Stimulated activated naive CD4-positive, alpha-beta T cell treated with Interleukin-2 at 50 U/mL for 16 hours (primary cell): ENCODE results near the gene SYK.
"Not testable (repeated sequence)": the region's sequence is repeated elsewhere in the genome, so short reads cannot be mapped to it uniquely, and the experiment has no call there.

ENCODE experiments used
- DNase-seq: peaks from one replicate; lab custom pipeline; 2025; lab: John Stamatoyannopoulos, UW

The SYK gene

GRCh38 chr9:90795871-90796317, 5.7 kb upstream of the SYK start:
- no peak for DNase-seq

GRCh38 chr9:90799271-90799852, 2.3 kb upstream of the SYK start:
- DNase-seq, result no peak

- DNase-seq, result no peak
Measured at GRCh38 chr9:90801973-90802322, 329 bp downstream of the SYK start.

GRCh38 chr9:90802386-90802985, 867 bp downstream of the SYK start:
- DNase-seq, result no peak

- DNase-seq, result no peak
Measured at GRCh38 chr9:90803860-90804593, 2.4 kb downstream of the SYK start.

- DNase-seq, result no peak
Measured at GRCh38 chr9:90805006-90805996, 3.7 kb downstream of the SYK start.

GRCh38 chr9:90807006-90807405, 5.4 kb downstream of the SYK start:
- DNase-seq, result no peak

GRCh38 chr9:90808398-90808797, 6.8 kb downstream of the SYK start:
- DNase-seq, result no peak

- DNase-seq, result no peak
Measured at GRCh38 chr9:90808890-90809685, 7.5 kb downstream of the SYK start.

- no peak for DNase-seq
Measured at GRCh38 chr9:90810691-90811090, 9.1 kb downstream of the SYK start.

GRCh38 chr9:90813046-90813445, 11.4 kb downstream of the SYK start:
- no peak for DNase-seq

- no peak for DNase-seq
Measured at GRCh38 chr9:90813523-90813922, 11.9 kb downstream of the SYK start.

GRCh38 chr9:90814355-90814754, 12.7 kb downstream of the SYK start:
- no peak for DNase-seq

- no peak for DNase-seq
Measured at GRCh38 chr9:90815183-90815943, 13.7 kb downstream of the SYK start.

- DNase-seq, result no peak
Measured at GRCh38 chr9:90815944-90816357, 14.3 kb downstream of the SYK start.

- DNase-seq, result no peak
Measured at GRCh38 chr9:90816690-90817089, 15.1 kb downstream of the SYK start.

- DNase-seq, result no peak
Measured at GRCh38 chr9:90818279-90818678, 16.7 kb downstream of the SYK start.

- DNase-seq, result not testable (repeated sequence)
Measured at GRCh38 chr9:90820406-90820805, 18.8 kb downstream of the SYK start.

GRCh38 chr9:90821236-90821635, 19.6 kb downstream of the SYK start:
- DNase-seq, result not testable (repeated sequence)

GRCh38 chr9:90821697-90822096, 20.1 kb downstream of the SYK start:
- DNase-seq, result no peak

GRCh38 chr9:90822866-90823265, 21.2 kb downstream of the SYK start:
- no peak for DNase-seq
